Thoracic aorta (tissue), 2 donors: ENCODE results near the gene RGS5. TPM values are rescaled to one million over a fixed set of nuclear protein-coding genes. Genes with fewer than 3 reads are reported as not detected.
A peak's percentile ranks its signal among the peaks of the same experiment; 100 is the strongest.

Source experiments
- ATAC-seq: fragments of 150-250 bp; one replicate; pipeline ENCODE4 v1.8.0; 2017; ENCODE audit warnings: low read depth; ENCODE audit not compliant: insufficient number of reproducible peaks, low FRiP score
- DNase-seq: peaks from one replicate; pipeline ENCODE4 v3.0.0-alpha.2; 2020; ENCODE audit warnings: low spot score
- H3K27ac ChIP-seq, 2 donors: fragments of 200-600 bp; sonication (generic); 1 replicate in 1 of 2; 2 replicates in 1 of 2; pipeline ENCODE4 v1.5.1; 2016; ENCODE audit warnings: mild to moderate bottlenecking in 2 of 2, moderate library complexity in 2 of 2
- H3K27me3 ChIP-seq: fragments of 200-600 bp; sonication (generic); replicated peaks from 2 replicates; pipeline ENCODE4 v1.6.0; 2016; ENCODE audit warnings: mild to moderate bottlenecking; ENCODE audit not compliant: insufficient read depth
- H3K36me3 ChIP-seq: fragments of 200-600 bp; sonication (generic); one replicate; pipeline ENCODE4 v1.5.1; 2016
- H3K4me1 ChIP-seq, 2 donors: fragments of 200-600 bp; sonication (generic); 1 replicate in 1 of 2; 2 replicates in 1 of 2; pipeline versions ENCODE4 v1.5.1 to v1.6.0; 2016; ENCODE audit warnings: low read depth in 2 of 2, mild to moderate bottlenecking in 1 of 2; ENCODE audit not compliant: control insufficient read depth in 1 of 2
- H3K4me3 ChIP-seq: fragments of 200-600 bp; sonication (generic); 2 replicates; pipeline ENCODE4 v1.5.1; 2016; ENCODE audit warnings: mild to moderate bottlenecking
- H3K9me3 ChIP-seq: fragments of 200-600 bp; sonication (generic); 2 replicates; pipeline ENCODE4 v1.5.1; 2016
- CTCF ChIP-seq: fragments of 200-600 bp; sonication (generic); IDR thresholded peaks from one replicate; pipeline ENCODE4 v1.5.1; 2019; ENCODE audit warnings: antibody characterized with exemption
- total RNA-seq, 2 donors: library from RNA; depleted of rRNA; stranded (reverse); fragments of >200 nt; gene quantifications; one replicate each; pipeline versions ENCODE4 v1.1.0 to v1.2.3, GENCODE V29; 2016

RGS5 gene
- total RNA-seq, 2 donors from 2014 or later, result 1,210 to 1,385 TPM

GRCh38 chr1:163163881-163164582 is 38.7 kb downstream of the RGS5 start:
- Histone ChIP-seq H3K27ac (peak overlapping the region; percentile 57 to 80), H3K27me3 (no peaks in the 10 kb centered on the region), H3K36me3 (peaks cover 4% of the 10 kb centered on the region), H3K9me3 (no peaks in the 10 kb centered on the region), H3K4me3 (no peak overlapping the region), H3K4me1 (peaks cover 45 to 89% of the 10 kb centered on the region in 2 donors)
- ATAC-seq (no peak), DNase-seq (no peak)
- no peak for TF ChIP-seq CTCF

- Histone ChIP-seq H3K9me3 (no peaks in the 10 kb centered on the region), H3K4me1 (peaks cover 43 to 83% of the 10 kb centered on the region in 2 donors), H3K27ac (peak overlapping the region; percentile 57 to 80), H3K4me3 (peak overlapping the region; percentile 25), H3K36me3 (peaks cover 4% of the 10 kb centered on the region), H3K27me3 (no peaks in the 10 kb centered on the region)
- no peak for DNase-seq
- no peak for ATAC-seq
- TF ChIP-seq CTCF, result no peak
Observed at GRCh38 chr1:163163163-163163562, 39.6 kb downstream of the RGS5 start.

GRCh38 chr1:163162381-163162914 is 40.3 kb downstream of the RGS5 start:
- TF ChIP-seq CTCF, result no peak
- Histone ChIP-seq H3K36me3 (peaks cover 4% of the 10 kb centered on the region), H3K4me3 (peak overlapping the region; percentile 25), H3K27ac (peak overlapping the region; percentile 57 to 80), H3K9me3 (no peaks in the 10 kb centered on the region), H3K27me3 (no peaks in the 10 kb centered on the region), H3K4me1 (peaks cover 37 to 79% of the 10 kb centered on the region in 2 donors)
- DNase-seq, result no peak
- no peak for ATAC-seq

DNA sequence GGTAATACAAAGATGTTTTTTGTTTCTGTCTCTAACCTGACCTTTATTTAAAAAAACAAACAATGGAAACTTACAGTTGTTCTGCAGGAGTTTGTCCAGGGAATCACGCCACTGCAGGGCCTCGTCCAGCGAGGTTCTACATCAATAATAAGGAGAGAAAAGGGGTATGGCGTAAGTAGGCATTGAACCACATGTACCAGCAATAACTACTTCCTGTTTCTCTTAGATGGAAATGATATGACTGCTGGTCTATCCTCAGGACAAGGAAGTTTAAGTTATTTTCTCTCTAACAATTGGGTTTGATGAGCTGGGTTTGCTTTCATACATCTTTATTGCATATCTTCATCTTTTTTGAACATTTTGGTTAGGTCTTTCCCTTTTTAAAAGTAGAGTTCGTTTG is 40.9 kb downstream of the RGS5 start:
- Histone ChIP-seq H3K27ac (peak overlapping the region; percentile 57 to 80), H3K4me1 (peaks cover 31 to 79% of the 10 kb centered on the region in 2 donors), H3K9me3 (no peaks in the 10 kb centered on the region), H3K36me3 (peaks cover 4% of the 10 kb centered on the region), H3K4me3 (no peak overlapping the region), H3K27me3 (no peaks in the 10 kb centered on the region)
- DNase-seq (no peak), ATAC-seq (no peak)
- no peak for TF ChIP-seq CTCF

DNA sequence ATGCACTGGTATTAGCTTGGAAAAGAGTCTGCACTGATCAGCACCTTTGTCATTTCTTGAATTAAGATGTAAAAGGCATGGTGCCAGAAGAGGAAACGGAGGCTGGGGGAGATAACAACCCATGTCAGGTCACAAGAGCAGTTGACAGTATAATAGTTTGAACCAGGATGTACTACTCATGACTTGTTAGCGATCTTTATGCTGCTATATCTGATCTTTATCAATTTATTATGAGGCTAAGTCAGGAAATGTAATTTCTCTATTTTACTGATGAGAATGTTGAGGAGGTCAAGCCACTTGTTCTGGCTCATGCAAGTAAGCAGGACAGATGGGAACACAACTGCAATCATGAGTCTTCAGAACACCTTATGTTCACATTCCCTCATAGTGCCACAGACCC is 41.4 kb downstream of the RGS5 start:
- TF ChIP-seq CTCF, result no peak
- peaks cover 4% of the 10 kb centered on the region for H3K36me3 ChIP-seq
- H3K27me3 ChIP-seq, result no peaks in the 10 kb centered on the region
- H3K4me3 ChIP-seq, result no peak overlapping the region
- H3K4me1 ChIP-seq, result peaks cover 26 to 79% of the 10 kb centered on the region in 2 donors
- DNase-seq (no peak), ATAC-seq (no peak)
- H3K27ac ChIP-seq, result peak overlapping the region; percentile 10 to 80
- no peaks in the 10 kb centered on the region for H3K9me3 ChIP-seq
